ENCODE data around the gene WSB1.

WSB1 gene

GRCh38 chr17:27348196-27348595 lies 54.3 kb downstream of the WSB1 start:
- Histone ChIP-seq H3K27me3 (ENCODE audit: insufficient read depth, poor library complexity, severe bottlenecking) (no peaks in the 10 kb centered on the region), H3K27ac (replicated peaks) (peak overlapping the region; percentile 54; the same call in 1 of the 2 replicates), H3K4me3 (replicated peaks; ENCODE audit: insufficient read depth, low read length) (peak overlapping the region; percentile 38)
- no peak for DNase-seq (ENCODE audit: low read depth in 1 of 2, low spot score in 1 of 2)
- TF ChIP-seq REST (IDR thresholded peaks at IDR 0.05; ENCODE audit: insufficient replicate concordance, low read depth) (no peak), POLR2AphosphoS5 (IDR thresholded peaks at IDR 0.05; ENCODE audit: low read depth) (no peak), SPI1 (IDR thresholded peaks at IDR 0.05; ENCODE audit: borderline replicate concordance, low read depth) (no peak), GABPA (IDR thresholded peaks at IDR 0.05; ENCODE audit: low read depth) (no peak), CTCF (IDR thresholded peaks at IDR 0.05; ENCODE audit: insufficient read depth, low read length) (no peak)

- no peak overlapping the region for H3K27ac ChIP-seq (replicated peaks)
- no peak overlapping the region for H3K4me3 ChIP-seq (replicated peaks; ENCODE audit: insufficient read depth, low read length)
- no peak for DNase-seq (ENCODE audit: low read depth in 1 of 2, low spot score in 1 of 2)
- H3K27me3 ChIP-seq (ENCODE audit: insufficient read depth, poor library complexity, severe bottlenecking), result no peaks in the 10 kb centered on the region
- TF ChIP-seq SPI1 (IDR thresholded peaks at IDR 0.05; ENCODE audit: borderline replicate concordance, low read depth) (no peak), REST (IDR thresholded peaks at IDR 0.05; ENCODE audit: insufficient replicate concordance, low read depth) (no peak), POLR2AphosphoS5 (IDR thresholded peaks at IDR 0.05; ENCODE audit: low read depth) (no peak)
Observed at GRCh38 chr17:27349540-27350021, 55.7 kb downstream of the WSB1 start.

- no peak overlapping the region for H3K4me3 ChIP-seq (replicated peaks; ENCODE audit: insufficient read depth, low read length)
- DNase-seq (ENCODE audit: low read depth in 1 of 2, low spot score in 1 of 2), result no peak
- no peak overlapping the region for H3K27ac ChIP-seq (replicated peaks)
- no peaks in the 10 kb centered on the region for H3K27me3 ChIP-seq (ENCODE audit: insufficient read depth, poor library complexity, severe bottlenecking)
- TF ChIP-seq GABPA (IDR thresholded peaks at IDR 0.05; ENCODE audit: low read depth) (no peak), REST (IDR thresholded peaks at IDR 0.05; ENCODE audit: insufficient replicate concordance, low read depth) (no peak)
Observed at GRCh38 chr17:27351759-27352158, 57.8 kb downstream of the WSB1 start.

- H3K27me3 ChIP-seq (ENCODE audit: insufficient read depth, poor library complexity, severe bottlenecking), result no peaks in the 10 kb centered on the region
- no peak overlapping the region for H3K27ac ChIP-seq (replicated peaks)
- DNase-seq (ENCODE audit: low read depth in 1 of 2, low spot score in 1 of 2), result no peak
- TF ChIP-seq SPI1 (IDR thresholded peaks at IDR 0.05; ENCODE audit: borderline replicate concordance, low read depth) (no peak), POLR2AphosphoS5 (IDR thresholded peaks at IDR 0.05; ENCODE audit: low read depth) (no peak), CTCF (IDR thresholded peaks at IDR 0.05; ENCODE audit: insufficient read depth, low read length) (no peak), REST (IDR thresholded peaks at IDR 0.05; ENCODE audit: insufficient replicate concordance, low read depth) (no peak), GABPA (IDR thresholded peaks at IDR 0.05; ENCODE audit: low read depth) (no peak)
- H3K4me3 ChIP-seq (replicated peaks; ENCODE audit: insufficient read depth, low read length), result no peak overlapping the region
Observed at GRCh38 chr17:27352448-27353032, 58.6 kb downstream of the WSB1 start.
